ENCODE data around the gene TWSG1.

TWSG1 gene

DNA sequence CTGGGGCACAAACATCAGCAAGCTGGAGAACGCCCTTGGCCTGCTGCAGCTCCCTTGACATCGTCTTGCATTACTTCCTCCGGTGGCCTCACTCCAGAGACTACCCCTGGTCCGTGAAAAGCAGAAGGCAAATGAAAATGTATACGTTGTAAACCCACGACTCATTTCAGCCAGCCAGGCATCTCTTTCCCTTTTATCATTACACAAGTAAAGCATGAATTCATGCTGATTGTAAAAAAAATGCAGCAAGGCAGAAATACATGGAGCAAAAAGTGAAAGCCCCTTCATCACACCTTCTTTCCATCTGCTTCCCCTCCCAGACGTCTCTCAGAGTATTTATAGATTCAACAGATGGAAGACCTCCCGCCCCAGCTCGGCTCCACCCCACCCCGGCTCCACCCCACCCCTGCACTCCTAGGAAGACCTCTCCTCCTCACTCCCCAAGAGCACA lies 99.1 kb downstream of the TWSG1 start:
- TF ChIP-seq SIN3A (IDR thresholded peaks at IDR 0.05; ENCODE audit: borderline replicate concordance, insufficient read depth, low read length) (no peak), POLR2AphosphoS5 (IDR thresholded peaks at IDR 0.05; ENCODE audit: low read depth, low read length) (no peak), FOXP2 (optimal IDR thresholded peaks at IDR 0.05; ENCODE audit: borderline replicate concordance, extremely low read depth, extremely low read length, insufficient read depth) (no peak), TAF1 (IDR thresholded peaks at IDR 0.05; ENCODE audit: borderline replicate concordance, insufficient read depth, low read length) (no peak)
- TF ChIP-seq, protein P1, sequence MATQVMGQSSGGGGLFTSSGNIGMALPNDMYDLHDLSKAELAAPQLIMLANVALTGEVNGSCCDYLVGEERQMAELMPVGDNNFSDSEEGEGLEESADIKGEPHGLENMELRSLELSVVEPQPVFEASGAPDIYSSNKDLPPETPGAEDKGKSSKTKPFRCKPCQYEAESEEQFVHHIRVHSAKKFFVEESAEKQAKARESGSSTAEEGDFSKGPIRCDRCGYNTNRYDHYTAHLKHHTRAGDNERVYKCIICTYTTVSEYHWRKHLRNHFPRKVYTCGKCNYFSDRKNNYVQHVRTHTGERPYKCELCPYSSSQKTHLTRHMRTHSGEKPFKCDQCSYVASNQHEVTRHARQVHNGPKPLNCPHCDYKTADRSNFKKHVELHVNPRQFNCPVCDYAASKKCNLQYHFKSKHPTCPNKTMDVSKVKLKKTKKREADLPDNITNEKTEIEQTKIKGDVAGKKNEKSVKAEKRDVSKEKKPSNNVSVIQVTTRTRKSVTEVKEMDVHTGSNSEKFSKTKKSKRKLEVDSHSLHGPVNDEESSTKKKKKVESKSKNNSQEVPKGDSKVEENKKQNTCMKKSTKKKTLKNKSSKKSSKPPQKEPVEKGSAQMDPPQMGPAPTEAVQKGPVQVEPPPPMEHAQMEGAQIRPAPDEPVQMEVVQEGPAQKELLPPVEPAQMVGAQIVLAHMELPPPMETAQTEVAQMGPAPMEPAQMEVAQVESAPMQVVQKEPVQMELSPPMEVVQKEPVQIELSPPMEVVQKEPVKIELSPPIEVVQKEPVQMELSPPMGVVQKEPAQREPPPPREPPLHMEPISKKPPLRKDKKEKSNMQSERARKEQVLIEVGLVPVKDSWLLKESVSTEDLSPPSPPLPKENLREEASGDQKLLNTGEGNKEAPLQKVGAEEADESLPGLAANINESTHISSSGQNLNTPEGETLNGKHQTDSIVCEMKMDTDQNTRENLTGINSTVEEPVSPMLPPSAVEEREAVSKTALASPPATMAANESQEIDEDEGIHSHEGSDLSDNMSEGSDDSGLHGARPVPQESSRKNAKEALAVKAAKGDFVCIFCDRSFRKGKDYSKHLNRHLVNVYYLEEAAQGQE (IDR thresholded peaks at IDR 0.05; ENCODE audit: insufficient read depth in 1 of 2, low read depth in 2 of 2, low read length in 2 of 2) = no peak

DNA sequence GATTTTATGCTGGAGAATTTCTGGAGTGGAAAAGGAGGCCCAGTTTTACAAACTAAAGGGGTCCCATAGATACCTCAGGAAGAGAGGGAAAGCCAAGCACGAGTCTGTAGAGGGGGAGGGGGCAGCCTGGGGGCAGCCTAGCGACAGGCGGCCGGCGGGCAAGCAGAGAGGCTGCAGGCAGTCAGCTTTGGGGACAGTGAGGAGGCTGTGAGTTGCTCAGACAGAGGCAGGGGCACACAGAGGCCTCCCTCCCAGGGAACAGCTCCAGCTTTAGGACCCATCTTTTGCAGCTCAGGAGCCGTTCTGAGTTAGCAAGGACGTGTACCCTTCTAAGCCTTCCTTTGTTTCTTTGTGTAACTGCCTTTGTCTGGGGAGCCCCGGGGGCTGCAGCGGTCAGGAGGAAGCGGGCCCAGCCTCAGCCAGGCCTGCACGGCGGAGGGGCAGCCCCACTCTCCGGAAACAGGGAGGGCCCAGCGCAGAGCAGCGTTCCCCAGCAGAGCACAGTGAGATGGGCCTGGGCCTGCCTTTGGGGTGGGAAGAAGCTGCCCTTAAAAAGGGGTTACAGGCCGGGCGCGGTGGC lies 99.6 kb downstream of the TWSG1 start:
- TF ChIP-seq, protein P1 (IDR thresholded peaks at IDR 0.05; ENCODE audit: insufficient read depth in 1 of 2, low read depth in 2 of 2, low read length in 2 of 2) = no peak
- TF ChIP-seq TAF1 (IDR thresholded peaks at IDR 0.05; ENCODE audit: borderline replicate concordance, insufficient read depth, low read length) (no peak), SIN3A (IDR thresholded peaks at IDR 0.05; ENCODE audit: borderline replicate concordance, insufficient read depth, low read length) (no peak), POLR2AphosphoS5 (IDR thresholded peaks at IDR 0.05; ENCODE audit: low read depth, low read length) (no peak), FOXP2 (optimal IDR thresholded peaks at IDR 0.05; ENCODE audit: borderline replicate concordance, extremely low read depth, extremely low read length, insufficient read depth) (no peak)

DNA sequence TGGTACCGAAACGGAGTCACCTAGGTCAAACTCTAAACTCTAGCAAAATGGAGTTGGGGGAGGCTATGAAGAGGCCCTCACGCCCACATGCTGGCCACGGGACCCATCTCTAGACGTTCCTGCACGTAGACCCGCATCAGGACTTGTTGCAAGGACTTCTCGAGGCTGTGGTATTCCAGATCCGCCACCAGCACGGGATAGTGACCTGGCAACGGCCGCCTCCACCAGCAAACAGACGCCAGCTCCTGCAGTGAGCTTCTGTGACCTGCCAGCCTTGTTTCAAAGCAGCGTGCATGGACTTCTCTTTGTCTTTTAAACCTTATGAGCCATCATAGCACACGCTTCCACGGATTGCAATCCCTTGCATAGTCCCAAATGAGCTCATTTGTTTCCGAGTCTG lies 100.5 kb downstream of the TWSG1 start:
- TF ChIP-seq, protein P1 (IDR thresholded peaks at IDR 0.05; ENCODE audit: insufficient read depth in 1 of 2, low read depth in 2 of 2, low read length in 2 of 2) = no peak
- no peak for TF ChIP-seq FOXP2 (optimal IDR thresholded peaks at IDR 0.05; ENCODE audit: borderline replicate concordance, extremely low read depth, extremely low read length, insufficient read depth)
- no peak for TF ChIP-seq SIN3A (IDR thresholded peaks at IDR 0.05; ENCODE audit: borderline replicate concordance, insufficient read depth, low read length)
- no peak for TF ChIP-seq TAF1 (IDR thresholded peaks at IDR 0.05; ENCODE audit: borderline replicate concordance, insufficient read depth, low read length)
- TF ChIP-seq POLR2AphosphoS5 (IDR thresholded peaks at IDR 0.05; ENCODE audit: low read depth, low read length) = no peak

DNA sequence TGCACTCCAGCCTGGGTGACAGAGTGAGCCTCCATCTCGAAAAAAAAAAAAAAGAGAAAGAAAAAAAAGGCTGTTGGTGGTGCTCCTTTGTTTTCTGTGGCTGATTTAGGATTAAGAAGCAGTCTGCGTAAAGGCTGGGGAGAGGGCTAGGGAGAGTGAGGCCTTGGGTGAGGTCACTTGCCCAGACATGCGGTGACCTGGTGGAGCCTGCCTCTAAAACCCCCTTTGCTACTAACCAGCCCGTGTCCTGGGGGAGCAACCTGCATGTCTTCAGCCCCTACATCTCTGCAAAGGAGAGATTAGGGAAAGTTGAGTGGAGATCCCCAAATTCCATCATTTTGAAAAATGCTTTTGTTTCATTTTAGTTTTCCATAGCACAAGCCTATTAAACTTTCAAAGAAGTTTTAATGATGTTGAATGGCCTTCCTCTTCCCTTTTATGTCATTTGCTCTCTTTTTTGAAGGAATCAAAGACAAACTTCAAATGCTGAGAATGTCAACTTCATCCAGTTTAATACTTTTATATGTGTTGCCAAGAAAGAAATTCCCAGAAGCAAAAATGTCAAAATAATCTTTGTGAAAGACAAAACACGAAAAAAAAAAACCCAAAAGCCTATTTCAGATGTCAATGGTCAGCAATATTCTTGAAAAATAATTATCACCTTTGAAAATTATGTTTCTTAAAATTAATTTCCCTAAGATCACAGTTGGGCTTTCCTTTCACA lies 101.8 kb downstream of the TWSG1 start:
- TF ChIP-seq, protein P1 (IDR thresholded peaks at IDR 0.05; ENCODE audit: insufficient read depth in 1 of 2, low read depth in 2 of 2, low read length in 2 of 2) = no peak
- TF ChIP-seq TAF1 (IDR thresholded peaks at IDR 0.05; ENCODE audit: borderline replicate concordance, insufficient read depth, low read length) (no peak), SIN3A (IDR thresholded peaks at IDR 0.05; ENCODE audit: borderline replicate concordance, insufficient read depth, low read length) (no peak), FOXP2 (optimal IDR thresholded peaks at IDR 0.05; ENCODE audit: borderline replicate concordance, extremely low read depth, extremely low read length, insufficient read depth) (no peak), POLR2AphosphoS5 (IDR thresholded peaks at IDR 0.05; ENCODE audit: low read depth, low read length) (no peak)
